ENCODE results near the gene CRY2.

The CRY2 gene

DNA sequence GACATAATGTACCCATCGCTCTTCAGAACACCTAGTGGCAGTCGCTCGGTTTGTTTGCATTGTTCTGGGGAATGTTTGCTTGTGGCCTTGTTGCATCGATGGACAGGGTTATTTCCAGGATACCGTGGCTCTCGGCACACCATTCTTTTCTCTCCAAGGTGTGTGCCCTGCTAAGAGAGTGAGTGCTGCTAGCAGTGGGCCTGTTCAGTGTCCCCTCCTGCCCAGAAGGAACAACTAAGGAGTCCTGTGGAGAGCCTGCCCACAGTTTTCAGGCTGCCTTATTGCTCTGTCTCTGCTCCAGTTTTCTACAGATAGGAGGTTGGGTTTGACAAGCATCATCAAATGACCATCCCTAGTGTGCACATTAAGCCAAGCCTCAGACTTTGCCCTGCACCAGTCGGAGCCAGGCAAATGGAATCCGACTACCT is 1.4 kb downstream of the CRY2 start:
- DNase-seq (ENCODE audit: low spot score): no peak

- no peak for DNase-seq (ENCODE audit: low spot score)
These were observed 3.2 kb downstream of the CRY2 start for GRCh38 chr11:45850446-45850845.

GRCh38 chr11:45851228-45851627 is 4.0 kb downstream of the CRY2 start:
- no peak for DNase-seq (ENCODE audit: low spot score)

GRCh38 chr11:45852018-45852711 is 4.9 kb downstream of the CRY2 start:
- DNase-seq (ENCODE audit: low spot score): peak; percentile 62

GRCh38 chr11:45852712-45853101 is 5.4 kb downstream of the CRY2 start:
- no peak for DNase-seq (ENCODE audit: low spot score)

GRCh38 chr11:45853332-45854219 is 6.3 kb downstream of the CRY2 start:
- DNase-seq (ENCODE audit: low spot score): peak; percentile 61

DNA sequence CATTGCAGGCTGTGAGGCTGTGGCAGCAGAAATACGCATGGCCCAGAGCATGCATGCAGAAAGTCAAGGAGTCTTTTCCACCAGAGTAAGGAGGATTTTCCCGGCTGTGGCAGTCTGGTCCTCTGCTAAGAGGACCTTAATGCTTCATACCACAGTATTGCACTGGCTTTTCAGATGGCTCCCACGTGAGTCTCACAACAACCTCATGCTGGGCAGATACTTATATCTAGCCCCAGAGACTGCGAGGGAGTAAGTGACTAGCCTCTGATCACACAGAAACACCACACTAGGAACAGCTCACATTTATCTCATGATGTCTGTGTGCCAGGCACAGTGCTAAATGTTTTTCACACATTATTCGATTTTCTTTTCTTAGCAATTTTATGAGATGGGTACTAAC is 8.0 kb downstream of the CRY2 start:
- DNase-seq (ENCODE audit: low spot score): no peak

DNA sequence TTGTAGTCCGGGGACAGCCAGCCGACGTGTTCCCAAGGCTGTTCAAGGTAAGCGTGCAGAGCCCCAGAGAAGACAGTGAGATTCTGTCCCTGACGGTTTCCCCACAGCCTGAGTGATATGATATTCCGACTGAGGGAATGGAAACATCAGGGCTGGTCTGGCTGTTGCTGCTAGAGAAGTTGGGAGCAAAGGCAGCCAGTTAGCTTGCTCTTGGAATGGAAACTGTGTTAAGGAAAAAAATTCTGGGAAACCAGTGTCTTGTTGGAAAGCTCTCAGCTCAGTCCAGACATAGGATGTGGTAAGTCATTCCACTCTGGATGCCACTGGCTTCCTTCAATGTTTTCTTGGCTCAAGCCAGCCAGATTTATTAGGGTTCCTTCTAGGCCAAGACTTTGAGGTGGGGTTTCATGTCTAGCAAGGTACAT is 8.8 kb downstream of the CRY2 start:
- no peak for DNase-seq (ENCODE audit: low spot score)

- peak; percentile 79 for DNase-seq (ENCODE audit: low spot score)
These were observed 10.7 kb downstream of the CRY2 start for GRCh38 chr11:45857961-45858474.

DNA sequence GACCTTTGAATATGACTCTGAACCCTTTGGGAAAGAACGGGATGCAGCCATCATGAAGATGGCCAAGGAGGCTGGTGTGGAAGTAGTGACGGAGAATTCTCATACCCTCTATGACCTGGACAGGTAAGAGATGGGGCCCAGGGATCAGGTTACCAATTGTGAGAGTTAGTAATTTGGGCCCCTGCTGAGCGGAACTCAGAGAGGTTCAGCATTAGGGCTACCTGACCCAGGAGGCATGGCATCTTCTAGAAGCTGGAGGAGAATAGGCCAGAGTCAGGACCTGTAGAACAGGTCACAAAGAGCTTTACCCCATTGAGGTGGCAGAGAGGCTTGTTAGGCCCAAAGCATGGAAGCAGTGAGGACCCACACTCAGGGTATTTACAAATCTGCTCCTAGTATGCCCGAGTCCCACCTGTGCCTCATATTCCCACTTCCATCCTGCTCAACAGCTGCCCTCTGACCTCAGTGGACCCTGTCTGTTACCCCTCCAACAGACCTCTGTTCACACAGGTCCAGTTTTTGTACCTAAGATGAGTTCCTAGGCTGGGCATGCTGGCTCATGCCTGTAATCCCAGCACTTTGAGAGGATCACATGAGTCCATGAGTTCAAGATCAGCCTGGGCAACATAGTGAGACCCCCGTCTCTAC is 11.6 kb downstream of the CRY2 start:
- no peak for DNase-seq (ENCODE audit: low spot score)

DNA sequence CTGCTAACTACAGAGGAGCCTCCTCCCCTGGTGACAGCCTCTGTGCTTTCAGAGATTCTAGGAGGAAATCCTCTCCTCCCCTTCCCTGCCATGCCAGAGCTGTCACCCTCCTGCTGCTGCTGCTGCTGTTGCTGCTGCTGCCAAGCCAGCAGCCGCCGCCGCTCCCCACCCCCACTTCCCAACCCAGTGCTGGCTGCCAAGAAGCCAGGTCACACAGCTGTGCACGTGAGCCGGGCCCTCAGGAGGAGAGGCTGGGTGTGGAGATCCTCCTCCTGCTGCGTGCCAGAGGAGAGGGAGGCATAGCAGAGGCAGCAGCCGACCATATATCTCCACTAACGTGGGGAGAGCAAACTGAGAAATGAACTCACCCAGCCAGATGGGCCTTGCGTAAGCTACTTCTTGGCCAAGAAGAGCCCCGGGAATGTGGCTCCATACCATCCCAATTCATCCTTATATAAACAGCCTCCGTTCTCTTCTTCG is 12.4 kb downstream of the CRY2 start:
- peak; percentile 86 for DNase-seq (ENCODE audit: low spot score)

- DNase-seq (ENCODE audit: low spot score): no peak
These were observed 13.1 kb downstream of the CRY2 start for GRCh38 chr11:45860348-45860747.

DNA sequence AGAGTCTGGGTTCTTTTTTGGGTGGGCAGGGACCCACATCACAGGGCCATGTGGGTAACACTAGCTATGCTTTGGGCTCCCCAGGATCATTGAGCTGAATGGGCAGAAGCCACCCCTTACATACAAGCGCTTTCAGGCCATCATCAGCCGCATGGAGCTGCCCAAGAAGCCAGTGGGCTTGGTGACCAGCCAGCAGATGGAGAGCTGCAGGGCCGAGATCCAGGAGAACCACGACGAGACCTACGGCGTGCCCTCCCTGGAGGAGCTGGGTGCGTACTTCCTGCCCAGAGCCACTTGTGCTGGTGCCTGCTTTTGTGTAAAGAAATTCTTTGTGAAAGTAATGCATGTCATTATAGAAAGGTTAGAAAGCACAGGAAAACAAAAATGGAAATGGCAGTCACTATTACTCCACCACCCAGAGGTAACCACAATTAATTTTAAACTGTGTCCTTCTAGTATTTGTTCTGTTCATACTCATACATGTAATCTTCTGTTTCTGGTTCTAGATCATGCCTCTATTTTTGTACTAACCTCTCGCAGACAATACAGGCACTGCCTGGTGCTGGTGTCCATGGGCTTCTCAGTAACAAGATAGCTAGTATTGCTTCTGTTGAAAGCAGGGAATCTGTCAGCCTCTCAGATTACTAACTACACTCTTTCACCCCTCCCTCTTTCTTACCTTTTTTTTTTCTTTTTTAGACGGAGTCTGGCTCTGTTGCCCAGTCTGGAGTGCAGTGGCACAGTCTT is 13.7 kb downstream of the CRY2 start:
- DNase-seq (ENCODE audit: low spot score): no peak

DNA sequence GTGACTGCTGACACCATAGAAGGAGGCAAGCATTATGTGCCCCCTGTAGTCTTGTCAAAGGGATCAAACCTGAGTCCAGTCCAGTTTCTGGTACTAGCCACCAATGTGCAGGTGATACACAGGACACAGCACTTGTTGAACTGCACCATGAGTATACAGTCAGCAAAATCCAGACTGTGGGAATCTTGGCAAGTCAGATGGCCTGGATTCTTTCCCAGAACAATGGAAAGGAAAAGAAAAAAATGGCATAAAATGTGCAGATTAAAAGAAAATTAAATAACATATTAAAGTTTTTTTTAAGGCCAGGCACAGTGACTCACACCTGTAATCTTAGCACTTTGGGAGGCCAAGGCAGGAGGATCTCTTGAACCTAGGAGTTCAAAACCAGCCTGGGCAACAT is 16.8 kb downstream of the CRY2 start:
- DNase-seq (ENCODE audit: low spot score): no peak

DNA sequence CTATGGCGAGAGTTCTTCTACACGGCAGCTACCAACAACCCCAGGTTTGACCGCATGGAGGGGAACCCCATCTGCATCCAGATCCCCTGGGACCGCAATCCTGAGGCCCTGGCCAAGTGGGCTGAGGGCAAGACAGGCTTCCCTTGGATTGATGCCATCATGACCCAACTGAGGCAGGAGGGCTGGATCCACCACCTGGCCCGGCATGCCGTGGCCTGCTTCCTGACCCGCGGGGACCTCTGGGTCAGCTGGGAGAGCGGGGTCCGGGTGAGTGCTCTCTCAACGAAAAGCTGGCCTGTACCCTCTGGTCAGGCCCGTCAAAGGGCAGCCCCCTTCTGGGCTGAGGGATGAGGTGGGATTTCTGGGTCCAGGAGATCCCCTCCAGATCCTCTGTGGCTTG is 22.3 kb downstream of the CRY2 start:
- DNase-seq (ENCODE audit: low spot score): no peak

DNA sequence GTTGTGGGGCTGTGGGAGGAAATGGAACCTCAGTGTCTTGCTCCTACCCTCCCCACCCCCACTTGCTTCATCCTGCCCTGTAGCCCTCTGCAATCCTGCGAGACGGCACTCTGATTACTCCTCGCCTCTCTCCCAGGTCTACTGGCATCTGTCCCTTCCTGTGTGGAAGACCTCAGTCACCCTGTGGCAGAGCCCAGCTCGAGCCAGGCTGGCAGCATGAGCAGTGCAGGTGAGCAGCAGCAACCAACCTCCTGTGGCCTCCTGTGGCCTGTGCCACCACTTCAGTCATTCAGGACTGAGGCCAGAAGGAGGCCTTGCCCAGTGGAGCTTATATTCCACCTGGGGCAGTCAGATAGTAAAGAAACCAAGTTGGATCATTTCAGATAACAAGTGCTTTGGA is 23.4 kb downstream of the CRY2 start:
- DNase-seq (ENCODE audit: low spot score): no peak

GRCh38 chr11:45871638-45872037 is 24.4 kb downstream of the CRY2 start:
- no peak for DNase-seq (ENCODE audit: low spot score)

DNA sequence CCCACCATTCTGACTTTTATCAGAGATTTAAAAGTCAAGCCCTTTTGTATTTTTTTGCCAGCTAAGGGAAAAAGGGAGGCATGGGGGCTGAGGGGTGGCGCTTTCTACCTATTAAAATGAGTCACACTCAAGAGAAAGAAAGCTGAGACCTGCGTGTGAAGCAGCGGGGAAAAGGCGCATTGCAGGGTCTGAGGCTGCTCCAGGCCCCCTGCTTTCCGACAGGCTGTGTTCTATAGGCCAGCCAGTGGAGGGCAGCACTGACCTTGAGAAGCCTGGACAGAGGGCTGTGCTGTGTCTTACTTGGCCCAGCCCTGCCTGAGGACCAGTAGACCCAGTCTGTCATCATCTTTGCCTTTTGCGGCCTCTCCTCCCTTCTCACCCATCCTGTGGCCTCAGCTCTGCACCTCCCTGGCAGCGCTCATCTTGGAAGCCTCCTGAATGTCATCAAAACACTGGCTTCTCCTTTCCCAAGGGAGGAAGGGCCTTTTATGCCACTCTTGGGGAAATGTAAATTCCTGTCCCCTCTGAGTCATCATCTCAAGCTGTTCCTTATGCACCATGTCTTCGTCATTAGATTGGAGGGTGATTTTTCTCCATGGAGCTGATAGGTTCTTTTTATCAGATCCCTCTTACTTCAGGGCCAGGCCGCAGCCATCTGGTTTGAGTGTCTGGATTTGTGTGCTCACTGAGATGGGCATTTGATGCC is 25.5 kb downstream of the CRY2 start:
- DNase-seq (ENCODE audit: low spot score): peak; percentile 86

DNA sequence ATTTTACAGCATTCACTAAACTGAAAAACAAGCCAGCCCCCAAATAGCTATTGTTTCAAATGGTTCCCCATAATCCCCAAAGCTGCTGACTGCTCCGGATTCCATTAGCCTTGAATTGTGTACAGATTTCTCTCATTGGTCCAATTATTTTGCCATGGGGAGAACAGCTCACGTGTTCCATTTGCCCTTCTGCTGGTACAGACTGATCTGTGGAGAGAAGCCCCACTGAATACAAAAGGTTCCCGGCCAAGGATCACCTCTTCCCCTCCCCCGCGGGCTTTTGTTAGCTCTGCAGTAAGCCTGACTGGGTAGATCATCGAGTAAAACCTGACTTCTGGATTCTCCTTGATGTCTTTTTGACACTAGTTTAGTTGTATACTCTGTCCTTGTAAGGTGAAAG is 29.1 kb downstream of the CRY2 start:
- DNase-seq (ENCODE audit: low spot score): no peak

DNA sequence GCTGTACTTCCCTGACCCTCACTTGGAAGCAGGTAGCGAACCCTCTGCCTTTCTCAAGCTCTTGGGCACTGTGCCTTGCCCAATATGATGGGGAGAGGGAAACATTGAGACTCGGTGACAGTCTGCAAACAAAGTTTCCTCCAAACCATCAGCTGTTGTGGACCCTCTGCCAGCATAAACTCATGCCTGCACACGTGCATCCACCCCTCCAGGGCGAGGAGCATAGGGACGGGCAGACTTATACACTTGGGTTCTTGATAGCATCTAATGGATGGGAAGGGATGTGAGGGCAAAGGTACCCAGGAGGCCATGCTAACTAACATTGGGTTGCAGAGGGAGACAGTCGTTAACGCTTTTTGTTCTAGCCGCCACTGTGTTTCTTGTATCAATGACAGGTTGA is 29.9 kb downstream of the CRY2 start:
- no peak for DNase-seq (ENCODE audit: low spot score)

DNA sequence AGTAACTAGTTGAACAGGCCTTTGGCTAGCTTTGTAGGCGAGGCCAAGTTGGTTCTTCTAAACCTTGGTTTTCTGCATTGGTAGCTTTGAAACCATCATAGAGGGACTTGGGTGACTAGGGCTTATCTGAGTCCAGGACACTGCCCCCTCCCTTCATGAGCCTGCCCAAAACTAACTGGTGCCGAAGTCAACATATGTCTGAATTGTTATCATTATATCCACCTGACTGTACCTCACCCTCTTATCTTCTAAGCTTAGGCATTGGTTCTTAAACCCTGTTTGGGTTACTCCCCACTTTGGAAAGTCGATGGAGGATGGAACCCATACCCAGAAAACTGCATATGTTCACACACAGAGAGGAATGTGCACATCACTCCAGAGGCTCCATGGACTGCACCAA is 30.6 kb downstream of the CRY2 start:
- no peak for DNase-seq (ENCODE audit: low spot score)
